A549 (cell line): ENCODE data around the gene POLD4. TPM values are rescaled to one million over a fixed set of nuclear protein-coding genes. Genes with fewer than 3 reads are reported as not detected.

Source experiments
- BHLHE40 ChIP-seq: IDR thresholded peaks from 2 replicates; pipeline ENCODE4 v1.6.1; 2012; ENCODE audit warnings: low read depth, low read length, inconsistent platforms
- CEBPB ChIP-seq, 2 experiments: fragments of >200 bp in 1 of 2; sonication (Bioruptor Twin) in 1 of 2; formaldehyde crosslinking in 1 of 2; IDR thresholded peaks; 2 replicates each; pipeline ENCODE4 v1.6.1; 2012 to 2016
- EHF ChIP-seq: fragments of 250-450 bp; sonication (Bioruptor Pico); IDR thresholded peaks from 2 replicates; pipeline ENCODE4 v1.5.0; 2020; ENCODE audit warnings: mild to moderate bottlenecking
- EP300 ChIP-seq, 2 experiments: fragments of >200 bp; sonication (Bioruptor Twin); formaldehyde crosslinking; IDR thresholded peaks; 2 replicates in 1 of 2; 3 replicates in 1 of 2; pipeline ENCODE4 v1.6.1; 2016 to 2017
- FOSB ChIP-seq: fragments of 250-450 bp; sonication (Bioruptor Pico); IDR thresholded peaks from 2 replicates; pipeline ENCODE4 v1.5.0; 2020; ENCODE audit warnings: mild to moderate bottlenecking, moderate library complexity
- FOXS1 ChIP-seq: fragments of 250-450 bp; sonication (Bioruptor Pico); IDR thresholded peaks from 2 replicates; pipeline ENCODE4 v1.5.0; 2020; ENCODE audit warnings: mild to moderate bottlenecking, moderate library complexity
- GATA3 ChIP-seq: IDR thresholded peaks from 2 replicates; pipeline ENCODE4 v1.6.1; 2012; ENCODE audit warnings: borderline replicate concordance
- HOXA7 ChIP-seq: fragments of 250-450 bp; sonication (Bioruptor Pico); IDR thresholded peaks from 2 replicates; pipeline ENCODE4 v1.5.0; 2020; ENCODE audit warnings: mild to moderate bottlenecking, moderate library complexity
- HOXB13 ChIP-seq: fragments of 250-450 bp; sonication (Bioruptor Pico); IDR thresholded peaks from 2 replicates; pipeline ENCODE4 v1.5.0; 2020; ENCODE audit warnings: low read depth, mild to moderate bottlenecking, moderate library complexity
- HOXB5 ChIP-seq: fragments of 250-450 bp; sonication (Bioruptor Pico); IDR thresholded peaks from 2 replicates; pipeline ENCODE4 v1.5.0; 2020; ENCODE audit warnings: mild to moderate bottlenecking, moderate library complexity
- JUNB ChIP-seq: fragments of >200 bp; sonication (Bioruptor Twin); formaldehyde crosslinking; IDR thresholded peaks from 2 replicates; pipeline ENCODE4 v1.6.1; 2016
- MAZ ChIP-seq: fragments of 150-350 bp; IDR thresholded peaks from 2 replicates; pipeline ENCODE4 v1.6.1; 2014; ENCODE audit warnings: antibody characterized with exemption, low read depth, low read length, borderline replicate concordance
- NFE2L2 ChIP-seq: fragments of 150-350 bp; conservative IDR thresholded peaks from 2 replicates; pipeline ENCODE4 v1.6.1; 2014; ENCODE audit warnings: low read length
- NPAS2 ChIP-seq: fragments of 250-450 bp; sonication (Bioruptor Pico); IDR thresholded peaks from 2 replicates; pipeline ENCODE4 v1.8.0; 2022; ENCODE audit warnings: mild to moderate bottlenecking, moderate library complexity, borderline replicate concordance
- PHF8 ChIP-seq: fragments of 200-600 bp; sonication (generic); IDR thresholded peaks from 2 replicates; pipeline ENCODE4 v1.6.1; 2016; ENCODE audit warnings: low read depth, mild to moderate bottlenecking, antibody characterized with exemption, moderate library complexity, borderline replicate concordance
- POLR2A ChIP-seq: IDR thresholded peaks from 2 replicates; pipeline ENCODE4 v1.6.1; 2012; ENCODE audit warnings: mild to moderate bottlenecking, low read length
- RAD21 ChIP-seq, 2 experiments: fragments of >200 bp in 1 of 2; sonication (Bioruptor Twin) in 1 of 2; formaldehyde crosslinking in 1 of 2; IDR thresholded peaks in 1 of 2; conservative IDR thresholded peaks in 1 of 2; 2 replicates in 1 of 2; 3 replicates in 1 of 2; pipeline ENCODE4 v1.6.1; 2012 to 2018; ENCODE audit warnings: inconsistent platforms in 1 of 2
- RARB ChIP-seq: fragments of 250-450 bp; sonication (Bioruptor Pico); IDR thresholded peaks from 2 replicates; pipeline ENCODE4 v1.8.0; 2021; ENCODE audit warnings: mild to moderate bottlenecking, moderate library complexity
- RFX5 ChIP-seq: fragments of 450-650 bp; IDR thresholded peaks from 2 replicates; pipeline ENCODE4 v1.7.1; 2014; ENCODE audit warnings: antibody characterized with exemption, mild to moderate bottlenecking, moderate library complexity
- SMC3 ChIP-seq: fragments of >200 bp; sonication (Bioruptor Twin); formaldehyde crosslinking; IDR thresholded peaks from 3 replicates; pipeline ENCODE4 v1.6.1; 2018; ENCODE audit warnings: inconsistent platforms
- TFCP2L1 ChIP-seq: fragments of 250-450 bp; sonication (Bioruptor Pico); IDR thresholded peaks from 2 replicates; pipeline ENCODE4 v1.5.0; 2021; ENCODE audit warnings: mild to moderate bottlenecking
- TP53 ChIP-seq: fragments of 250-450 bp; sonication (Bioruptor Pico); IDR thresholded peaks from 2 replicates; pipeline ENCODE4 v1.5.0; 2021; ENCODE audit warnings: mild to moderate bottlenecking, moderate library complexity
- polyA plus RNA-seq, 4 experiments: library from polyadenylated mRNA; depleted of rRNA in 3 of 4; stranded (reverse); fragments of >200 nt; fragmentation: RNase III in 1 of 4; extraction: RNeasy Plus Mini Kit Qiagen cat#74134 plus additional on column Dnase treatment in 1 of 4; gene quantifications; 2 replicates in 3 of 4; 3 replicates in 1 of 4; pipeline ENCODE4 v1.2.3, GENCODE V29; 2011 to 2017
- TF ChIP-seq, protein P1 (sequence below): fragments of >200 bp; sonication (Bioruptor Twin); formaldehyde crosslinking; IDR thresholded peaks from 3 replicates; pipeline ENCODE4 v1.6.1; 2016
- TF ChIP-seq, protein P2 (sequence below): fragments of 150-350 bp; IDR thresholded peaks from 2 replicates; pipeline ENCODE4 v1.6.1; 2014; ENCODE audit warnings: low read depth, mild to moderate bottlenecking, low read length
- TF ChIP-seq, protein P3 (sequence below): fragments of 200-600 bp; sonication (generic); IDR thresholded peaks from 2 replicates; pipeline ENCODE4 v1.6.1; 2016; ENCODE audit warnings: antibody characterized with exemption, mild to moderate bottlenecking, moderate library complexity
- TF ChIP-seq, protein P4 (sequence below): fragments of 250-450 bp; sonication (Bioruptor Pico); IDR thresholded peaks from 2 replicates; pipeline ENCODE4 v1.5.0; 2020; ENCODE audit warnings: low read depth, mild to moderate bottlenecking, moderate library complexity
- TF ChIP-seq, protein P5 (sequence below): fragments of >200 bp; sonication (Bioruptor Twin); formaldehyde crosslinking; IDR thresholded peaks from 2 replicates; pipeline ENCODE4 v1.6.1; 2016
- TF ChIP-seq, protein P6 (sequence below): IDR thresholded peaks from 2 replicates; pipeline ENCODE4 v1.6.1; 2012

Gene POLD4
- polyA plus RNA-seq, 2 of the 4 experiments (the other 2 are of a cell fraction): 140 to 148 TPM

DNA sequence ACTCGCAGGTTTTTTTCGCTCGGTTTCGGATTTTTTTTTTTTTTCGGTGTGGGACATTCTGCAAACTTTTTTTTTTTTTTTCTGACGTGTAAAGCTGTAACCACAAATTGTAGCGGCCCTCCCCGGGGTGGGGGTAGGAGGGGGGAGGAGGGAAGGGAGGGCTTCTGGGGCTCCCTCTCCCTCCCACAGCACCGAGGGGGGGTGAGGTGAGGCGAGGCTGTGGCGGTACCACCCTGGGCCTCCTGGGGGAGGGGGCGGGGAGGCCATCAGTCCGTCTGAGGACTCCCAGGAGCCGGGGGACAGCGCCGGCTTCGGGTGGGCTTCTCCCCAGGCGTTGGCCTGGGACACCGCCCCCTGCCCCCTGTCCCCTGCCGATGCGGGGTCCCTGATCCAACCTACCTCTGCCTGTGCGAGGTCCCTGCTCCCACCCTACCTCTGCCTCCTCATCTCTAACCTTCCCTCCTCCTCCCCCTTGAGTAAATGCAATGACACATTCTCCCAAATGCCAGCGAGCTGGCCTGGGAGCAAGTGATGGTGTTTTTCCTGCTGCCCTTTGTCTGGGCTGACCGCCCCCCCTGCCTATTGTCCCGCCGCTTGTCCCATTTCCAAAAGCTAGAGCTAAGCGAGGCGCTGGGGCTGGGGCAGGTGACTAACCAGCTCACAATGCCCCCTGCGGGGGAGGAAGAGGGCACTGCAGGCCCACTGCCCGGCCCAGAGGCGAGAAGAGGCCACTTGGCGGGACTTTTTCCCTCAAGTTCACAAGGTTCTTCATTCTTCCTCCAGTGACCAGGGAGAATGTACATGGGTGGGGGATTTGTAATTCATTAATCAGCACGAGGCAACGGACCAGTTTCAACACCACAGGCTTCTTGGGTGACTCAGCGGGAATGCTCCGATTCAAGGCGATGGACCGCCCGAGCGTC is 20.6 kb upstream of the POLD4 start (continued):
- TF ChIP-seq GATA3 (peak; percentile 86), RARB (CRISPR knock-in tag) (peak; percentile 82; the same call in 1 of the 2 replicates), HOXA7 (CRISPR knock-in tag) (peak; percentile 96), RAD21 (conservative IDR thresholded peaks at IDR 0.05 in 1 of 2, IDR thresholded peaks at IDR 0.05 in 1 of 2) (peak; percentile 41 to 58), NFE2L2 (peak; percentile 89), JUNB (peak; percentile 90), MAZ (peak; percentile 99), EP300 (IDR thresholded peaks at IDR 0.05) (peak; percentile 87 to 93; a peak in 4 of 5 replicates), TFCP2L1 (CRISPR knock-in tag) (peak; percentile 98), TP53 (CRISPR knock-in tag) (peak; percentile 93), BHLHE40 (peak; percentile 79), RFX5 (0 out of 2 replicates have a peak, but pooled peaks have one; percentile 46), HOXB5 (no peak; the same call in 1 of the 2 replicates), FOXS1 (CRISPR knock-in tag) (0 out of 2 replicates have a peak, but pooled peaks have one; percentile 57), FOSB (CRISPR knock-in tag) (peak; percentile 96), SMC3 (peak; percentile 66), EHF (CRISPR knock-in tag) (0 out of 2 replicates have a peak, but pooled peaks have one; percentile 63), HOXB13 (CRISPR knock-in tag) (no peak), CEBPB (IDR thresholded peaks at IDR 0.05) (peak; percentile 76 to 96), PHF8 (peak; percentile 42; the same call in 1 of the 2 replicates), NPAS2 (CRISPR knock-in tag) (peak; percentile 63), POLR2A (peak; percentile 36)
- TF ChIP-seq, protein P1, sequence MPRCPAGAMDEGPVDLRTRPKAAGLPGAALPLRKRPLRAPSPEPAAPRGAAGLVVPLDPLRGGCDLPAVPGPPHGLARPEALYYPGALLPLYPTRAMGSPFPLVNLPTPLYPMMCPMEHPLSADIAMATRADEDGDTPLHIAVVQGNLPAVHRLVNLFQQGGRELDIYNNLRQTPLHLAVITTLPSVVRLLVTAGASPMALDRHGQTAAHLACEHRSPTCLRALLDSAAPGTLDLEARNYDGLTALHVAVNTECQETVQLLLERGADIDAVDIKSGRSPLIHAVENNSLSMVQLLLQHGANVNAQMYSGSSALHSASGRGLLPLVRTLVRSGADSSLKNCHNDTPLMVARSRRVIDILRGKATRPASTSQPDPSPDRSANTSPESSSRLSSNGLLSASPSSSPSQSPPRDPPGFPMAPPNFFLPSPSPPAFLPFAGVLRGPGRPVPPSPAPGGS: peak; percentile 73
- TF ChIP-seq, protein P2, sequence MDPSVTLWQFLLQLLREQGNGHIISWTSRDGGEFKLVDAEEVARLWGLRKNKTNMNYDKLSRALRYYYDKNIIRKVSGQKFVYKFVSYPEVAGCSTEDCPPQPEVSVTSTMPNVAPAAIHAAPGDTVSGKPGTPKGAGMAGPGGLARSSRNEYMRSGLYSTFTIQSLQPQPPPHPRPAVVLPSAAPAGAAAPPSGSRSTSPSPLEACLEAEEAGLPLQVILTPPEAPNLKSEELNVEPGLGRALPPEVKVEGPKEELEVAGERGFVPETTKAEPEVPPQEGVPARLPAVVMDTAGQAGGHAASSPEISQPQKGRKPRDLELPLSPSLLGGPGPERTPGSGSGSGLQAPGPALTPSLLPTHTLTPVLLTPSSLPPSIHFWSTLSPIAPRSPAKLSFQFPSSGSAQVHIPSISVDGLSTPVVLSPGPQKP: no peak
- TF ChIP-seq, protein P3, sequence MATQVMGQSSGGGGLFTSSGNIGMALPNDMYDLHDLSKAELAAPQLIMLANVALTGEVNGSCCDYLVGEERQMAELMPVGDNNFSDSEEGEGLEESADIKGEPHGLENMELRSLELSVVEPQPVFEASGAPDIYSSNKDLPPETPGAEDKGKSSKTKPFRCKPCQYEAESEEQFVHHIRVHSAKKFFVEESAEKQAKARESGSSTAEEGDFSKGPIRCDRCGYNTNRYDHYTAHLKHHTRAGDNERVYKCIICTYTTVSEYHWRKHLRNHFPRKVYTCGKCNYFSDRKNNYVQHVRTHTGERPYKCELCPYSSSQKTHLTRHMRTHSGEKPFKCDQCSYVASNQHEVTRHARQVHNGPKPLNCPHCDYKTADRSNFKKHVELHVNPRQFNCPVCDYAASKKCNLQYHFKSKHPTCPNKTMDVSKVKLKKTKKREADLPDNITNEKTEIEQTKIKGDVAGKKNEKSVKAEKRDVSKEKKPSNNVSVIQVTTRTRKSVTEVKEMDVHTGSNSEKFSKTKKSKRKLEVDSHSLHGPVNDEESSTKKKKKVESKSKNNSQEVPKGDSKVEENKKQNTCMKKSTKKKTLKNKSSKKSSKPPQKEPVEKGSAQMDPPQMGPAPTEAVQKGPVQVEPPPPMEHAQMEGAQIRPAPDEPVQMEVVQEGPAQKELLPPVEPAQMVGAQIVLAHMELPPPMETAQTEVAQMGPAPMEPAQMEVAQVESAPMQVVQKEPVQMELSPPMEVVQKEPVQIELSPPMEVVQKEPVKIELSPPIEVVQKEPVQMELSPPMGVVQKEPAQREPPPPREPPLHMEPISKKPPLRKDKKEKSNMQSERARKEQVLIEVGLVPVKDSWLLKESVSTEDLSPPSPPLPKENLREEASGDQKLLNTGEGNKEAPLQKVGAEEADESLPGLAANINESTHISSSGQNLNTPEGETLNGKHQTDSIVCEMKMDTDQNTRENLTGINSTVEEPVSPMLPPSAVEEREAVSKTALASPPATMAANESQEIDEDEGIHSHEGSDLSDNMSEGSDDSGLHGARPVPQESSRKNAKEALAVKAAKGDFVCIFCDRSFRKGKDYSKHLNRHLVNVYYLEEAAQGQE: no peak
- TF ChIP-seq, protein P4, sequence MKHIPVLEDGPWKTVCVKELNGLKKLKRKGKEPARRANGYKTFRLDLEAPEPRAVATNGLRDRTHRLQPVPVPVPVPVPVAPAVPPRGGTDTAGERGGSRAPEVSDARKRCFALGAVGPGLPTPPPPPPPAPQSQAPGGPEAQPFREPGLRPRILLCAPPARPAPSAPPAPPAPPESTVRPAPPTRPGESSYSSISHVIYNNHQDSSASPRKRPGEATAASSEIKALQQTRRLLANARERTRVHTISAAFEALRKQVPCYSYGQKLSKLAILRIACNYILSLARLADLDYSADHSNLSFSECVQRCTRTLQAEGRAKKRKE: peak; percentile 16; the same call in 1 of the 2 replicates
- TF ChIP-seq, protein P5, sequence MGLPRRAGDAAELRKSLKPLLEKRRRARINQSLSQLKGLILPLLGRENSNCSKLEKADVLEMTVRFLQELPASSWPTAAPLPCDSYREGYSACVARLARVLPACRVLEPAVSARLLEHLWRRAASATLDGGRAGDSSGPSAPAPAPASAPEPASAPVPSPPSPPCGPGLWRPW: no peak
- TF ChIP-seq, protein P6, sequence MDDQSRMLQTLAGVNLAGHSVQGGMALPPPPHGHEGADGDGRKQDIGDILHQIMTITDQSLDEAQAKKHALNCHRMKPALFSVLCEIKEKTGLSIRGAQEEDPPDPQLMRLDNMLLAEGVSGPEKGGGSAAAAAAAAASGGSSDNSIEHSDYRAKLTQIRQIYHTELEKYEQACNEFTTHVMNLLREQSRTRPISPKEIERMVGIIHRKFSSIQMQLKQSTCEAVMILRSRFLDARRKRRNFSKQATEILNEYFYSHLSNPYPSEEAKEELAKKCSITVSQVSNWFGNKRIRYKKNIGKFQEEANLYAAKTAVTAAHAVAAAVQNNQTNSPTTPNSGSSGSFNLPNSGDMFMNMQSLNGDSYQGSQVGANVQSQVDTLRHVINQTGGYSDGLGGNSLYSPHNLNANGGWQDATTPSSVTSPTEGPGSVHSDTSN: no peak; the same call in 1 of the 2 replicates
- TF ChIP-seq, all 56 proteins: peak for 30
